ENCODE data around the gene HSH2D. TPM values are rescaled to one million over a fixed set of nuclear protein-coding genes. Genes with fewer than 3 reads are reported as not detected.

Gene HSH2D
- total and polyA plus RNA-seq, 8 donors = 2.2 to 13.2 (median 4.5) TPM

DNA sequence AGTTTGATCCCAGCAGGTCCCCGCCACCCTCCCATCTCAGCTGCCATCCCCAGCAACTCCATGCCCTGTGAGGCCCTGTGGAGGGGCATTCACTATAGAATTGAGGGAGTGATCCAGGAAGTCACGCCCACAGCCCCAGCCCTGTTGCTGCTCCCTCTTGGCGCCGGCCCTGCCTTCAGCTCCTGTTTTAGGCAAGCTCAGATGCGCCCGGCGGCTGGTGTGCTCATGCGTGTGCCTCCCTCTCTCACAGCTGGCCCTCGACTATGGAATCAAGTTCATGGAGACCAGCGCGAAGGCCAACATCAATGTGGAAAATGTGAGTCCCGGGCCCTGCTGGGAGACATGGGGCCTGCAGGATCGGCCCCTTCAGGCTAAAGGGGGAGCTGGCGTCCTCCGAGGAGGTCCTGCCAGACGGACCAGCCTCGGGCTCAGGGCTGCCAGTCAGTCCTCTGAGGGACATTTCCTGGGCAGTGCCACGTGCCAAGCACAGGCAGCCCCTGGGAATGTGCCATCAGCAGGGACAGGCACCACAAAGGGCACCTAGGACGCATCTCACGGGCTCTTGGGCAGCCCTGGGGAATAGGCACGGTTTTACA is 15.6 kb upstream of the HSH2D start:
- Histone ChIP-seq H3K4me3 (no peak overlapping the region), H3K4me1 (no peaks in the 10 kb centered on the region), H3K27me3 (no peaks in the 10 kb centered on the region), H3K27ac (no peak overlapping the region), H3K9me3 (no peaks in the 10 kb centered on the region), H3K36me3 (peaks cover 0 to 76% (median 22%) of the 10 kb centered on the region in 3 donors)
- DNase-seq (no peak), ATAC-seq (no peak), FAIRE-seq (no peak)
- TF ChIP-seq, protein P1, sequence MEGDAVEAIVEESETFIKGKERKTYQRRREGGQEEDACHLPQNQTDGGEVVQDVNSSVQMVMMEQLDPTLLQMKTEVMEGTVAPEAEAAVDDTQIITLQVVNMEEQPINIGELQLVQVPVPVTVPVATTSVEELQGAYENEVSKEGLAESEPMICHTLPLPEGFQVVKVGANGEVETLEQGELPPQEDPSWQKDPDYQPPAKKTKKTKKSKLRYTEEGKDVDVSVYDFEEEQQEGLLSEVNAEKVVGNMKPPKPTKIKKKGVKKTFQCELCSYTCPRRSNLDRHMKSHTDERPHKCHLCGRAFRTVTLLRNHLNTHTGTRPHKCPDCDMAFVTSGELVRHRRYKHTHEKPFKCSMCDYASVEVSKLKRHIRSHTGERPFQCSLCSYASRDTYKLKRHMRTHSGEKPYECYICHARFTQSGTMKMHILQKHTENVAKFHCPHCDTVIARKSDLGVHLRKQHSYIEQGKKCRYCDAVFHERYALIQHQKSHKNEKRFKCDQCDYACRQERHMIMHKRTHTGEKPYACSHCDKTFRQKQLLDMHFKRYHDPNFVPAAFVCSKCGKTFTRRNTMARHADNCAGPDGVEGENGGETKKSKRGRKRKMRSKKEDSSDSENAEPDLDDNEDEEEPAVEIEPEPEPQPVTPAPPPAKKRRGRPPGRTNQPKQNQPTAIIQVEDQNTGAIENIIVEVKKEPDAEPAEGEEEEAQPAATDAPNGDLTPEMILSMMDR (IDR thresholded peaks at IDR 0.05) = no peak
- intact Hi-C loops (cut with DNase I) = no loop called here
- WGBS, 2 donors = 94 to 95% methylated on average over 21 of the region's 21 CpGs

DNA sequence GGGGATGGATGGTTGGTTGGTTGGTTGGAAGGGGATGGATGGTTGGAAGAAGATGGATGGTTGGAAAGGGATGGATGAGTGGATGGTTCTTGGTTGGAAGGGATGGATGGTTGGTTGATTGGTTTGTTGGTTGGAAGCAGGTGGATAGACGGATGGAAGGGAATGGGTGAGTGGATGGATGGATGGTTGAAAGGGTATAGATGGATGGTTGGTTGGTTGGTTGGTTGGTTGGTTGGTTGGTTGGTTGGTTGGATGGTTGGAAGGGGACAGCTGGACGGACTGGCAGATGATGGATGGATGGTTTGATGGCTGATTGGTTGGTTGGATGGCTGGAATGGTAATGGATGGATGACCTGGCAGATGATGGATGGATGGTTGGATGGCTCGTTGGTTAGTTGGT is 11.8 kb upstream of the HSH2D start:
- Histone ChIP-seq H3K36me3 (peaks cover 0 to 52% (median 23%) of the 10 kb centered on the region in 3 donors), H3K4me1 (no peaks in the 10 kb centered on the region), H3K27me3 (no peaks in the 10 kb centered on the region), H3K27ac (no peak overlapping the region), H3K4me3 (no peak overlapping the region), H3K9me3 (no peaks in the 10 kb centered on the region)
- no peak for FAIRE-seq
- ATAC-seq = no peak
- TF ChIP-seq, protein P1 (IDR thresholded peaks at IDR 0.05) = no peak
- intact Hi-C loops (cut with DNase I) = no loop called here
- 96 to 100% methylated on average over 3 of the region's 3 CpGs for WGBS, 2 donors
- no peak for DNase-seq

DNA sequence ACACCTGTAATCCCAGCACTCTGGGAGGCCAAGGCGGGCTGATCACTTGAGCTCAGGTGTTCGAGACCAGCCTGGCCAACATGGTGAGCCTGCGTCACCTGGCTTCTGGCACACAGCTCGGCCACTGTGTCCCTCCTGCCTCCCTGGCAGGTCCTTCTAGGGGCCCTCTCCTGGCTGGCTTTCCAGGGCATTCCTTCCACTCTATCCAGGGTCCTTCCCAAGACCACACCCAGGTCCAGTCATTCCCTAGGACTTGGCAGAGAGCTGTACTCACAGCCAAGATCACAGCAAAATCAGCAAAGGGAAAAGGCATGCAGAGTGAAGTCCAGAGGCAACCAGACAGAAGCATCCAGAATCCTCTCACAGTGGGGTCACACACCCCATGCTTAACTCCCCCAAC is 9.7 kb upstream of the HSH2D start:
- Histone ChIP-seq H3K4me1 (no peaks in the 10 kb centered on the region), H3K36me3 (peaks cover 0 to 30% (median 11%) of the 10 kb centered on the region in 3 donors), H3K9me3 (no peaks in the 10 kb centered on the region), H3K4me3 (no peak overlapping the region), H3K27ac (no peak overlapping the region), H3K27me3 (no peaks in the 10 kb centered on the region)
- no peak for FAIRE-seq
- peak in 1 of 4 donors; percentile 23 for ATAC-seq
- TF ChIP-seq, protein P1 (IDR thresholded peaks at IDR 0.05) = no peak
- DNase-seq = no peak
- WGBS, 2 donors = 96 to 97% methylated on average over 4 of the region's 4 CpGs
- intact Hi-C loops (cut with DNase I) = no loop called here

DNA sequence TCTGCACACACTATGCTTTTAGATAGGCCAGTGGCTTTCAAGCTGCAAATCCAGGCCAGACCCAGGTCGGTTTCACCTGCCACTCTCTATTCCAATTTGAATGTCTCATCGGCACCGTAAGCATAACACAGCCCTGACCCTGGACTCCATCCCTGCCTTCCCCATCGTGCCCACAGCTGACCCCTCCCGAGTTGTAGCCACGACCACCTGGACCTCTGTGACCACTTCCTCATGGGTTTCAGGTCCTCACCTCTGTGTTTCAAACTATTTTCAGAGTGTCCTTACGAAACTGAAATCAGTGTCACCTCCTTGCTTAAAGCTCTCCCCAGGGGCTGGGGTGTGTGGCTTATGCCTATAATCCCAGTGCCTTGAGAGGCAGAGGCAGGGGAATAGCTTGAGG is 9.0 kb upstream of the HSH2D start:
- no peaks in the 10 kb centered on the region for H3K27me3 ChIP-seq
- H3K4me1 ChIP-seq = no peaks in the 10 kb centered on the region
- ATAC-seq = no peak
- intact Hi-C loops (cut with DNase I) = no loop called here
- peaks cover 0 to 23% (median 11%) of the 10 kb centered on the region in 3 donors for H3K36me3 ChIP-seq
- FAIRE-seq = no peak
- no peaks in the 10 kb centered on the region for H3K9me3 ChIP-seq
- no peak overlapping the region for H3K27ac ChIP-seq
- 85 to 86% methylated on average over 7 of the region's 7 CpGs for WGBS, 2 donors
- no peak for DNase-seq
- TF ChIP-seq, protein P1 (IDR thresholded peaks at IDR 0.05) = no peak
- no peak overlapping the region for H3K4me3 ChIP-seq

DNA sequence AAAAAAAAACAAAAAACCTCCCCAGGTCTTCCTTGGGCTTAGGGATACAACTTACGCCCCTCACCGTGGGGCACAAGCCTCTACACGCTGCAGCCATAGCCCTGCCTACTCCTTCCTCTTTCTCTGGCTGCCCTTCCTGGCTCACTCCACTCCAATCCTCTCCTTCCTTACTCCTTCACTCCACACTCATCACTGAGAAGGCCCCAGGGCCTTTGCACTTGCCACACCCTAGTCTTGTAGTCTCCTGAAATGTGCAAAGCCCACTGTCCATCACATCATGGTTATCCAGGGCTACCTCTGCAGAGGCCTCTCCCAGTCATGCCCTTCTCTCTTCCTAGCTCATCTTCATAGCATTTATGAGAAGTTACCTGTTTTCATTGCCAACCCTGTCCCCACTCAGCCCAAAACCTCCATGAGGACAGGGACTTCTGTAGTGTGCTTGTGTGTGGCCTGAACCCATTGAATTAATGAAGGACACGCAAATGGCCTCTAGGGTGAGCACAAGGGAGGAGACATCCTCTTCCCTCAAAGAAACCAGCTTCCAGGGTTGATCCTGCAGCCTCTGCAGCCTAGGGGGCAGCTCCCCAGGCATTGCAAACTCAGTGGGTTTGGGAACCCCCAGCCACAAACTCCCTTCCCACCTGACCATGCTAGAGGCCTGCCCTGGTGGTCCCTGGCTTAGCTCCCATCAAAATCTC is 7.9 kb upstream of the HSH2D start:
- no peak overlapping the region for H3K27ac ChIP-seq
- no peaks in the 10 kb centered on the region for H3K9me3 ChIP-seq
- FAIRE-seq (no peak), ATAC-seq (no peak), DNase-seq (no peak)
- TF ChIP-seq, protein P1 (IDR thresholded peaks at IDR 0.05) = no peak
- intact Hi-C loops (cut with DNase I) = no loop called here
- no peaks in the 10 kb centered on the region for H3K27me3 ChIP-seq
- H3K4me3 ChIP-seq = no peak overlapping the region
- H3K4me1 ChIP-seq = no peaks in the 10 kb centered on the region
- peaks cover 0 to 15% (median 11%) of the 10 kb centered on the region in 3 donors for H3K36me3 ChIP-seq
- WGBS, 2 donors = 95% methylated on average over 4 of the region's 4 CpGs

Data from pancreas (tissue), 10 donors.